HepG2 (cell line): Measurements from ENCODE around the gene PC. TPM values are rescaled to one million over a fixed set of nuclear protein-coding genes. Genes with fewer than 3 reads are reported as not detected.

Experiments used
- ATAC-seq: fragments of 200-7000 bp; cut with Tn5 transposase; 3 replicates; pipeline ENCODE4 v1.9.1; 2020; ENCODE audit warnings: mild to moderate bottlenecking, moderate library complexity
- BruUV-seq: library from RNA; stranded (reverse); fragments of 400-500 nt; replicated peaks from 2 replicates; lab custom pipeline; 2021; lab: Mats Ljungman, UMichigan
- CTCF ChIA-PET: fragments of 300-600 bp; formaldehyde crosslinking; extraction: SDS; loops from one replicate; lab custom pipeline; 2021; ENCODE audit warnings: low total read pairs, inconsistent platforms, low intra/inter-chr PET ratio; lab: Yijun Ruan, JAX
- POLR2A ChIA-PET: fragments of 350-600 bp; sonication (Branson Sonifier 250); formaldehyde crosslinking; loops from one replicate; lab custom pipeline; 2020; ENCODE audit warnings: antibody characterized with exemption, inconsistent platforms; lab: Yijun Ruan, JAX
- DNase-seq: peaks from one replicate; pipeline ENCODE4 v3.0.0-alpha.2; 2015; ENCODE audit warnings: low spot score
- FAIRE-seq: peaks from 3 replicates; lab custom pipeline; 2011; peaks lifted over from hg19 to GRCh38; lab: Jason Lieb, UNC
- H2AFZ ChIP-seq: one replicate; pipeline ENCODE4 v1.6.1; 2011; ENCODE audit warnings: low read length, inconsistent platforms
- H3K27ac ChIP-seq: fragments of 300-600 bp; 3 replicates; pipeline ENCODE4 v1.8.0; 2011; ENCODE audit warnings: mixed run types, mild to moderate bottlenecking, mixed read lengths, low read length, inconsistent platforms; ENCODE audit not compliant: insufficient read depth; ENCODE audit errors: extremely low read length
- H3K27me3 ChIP-seq, 2 experiments: fragments of 200-600 bp in 1 of 2; 2 replicates in 1 of 2; 3 replicates in 1 of 2; pipeline versions ENCODE4 v1.6.0 to v1.8.0; 2011; ENCODE audit warnings: low read length in 2 of 2, mild to moderate bottlenecking in 2 of 2, moderate library complexity in 2 of 2, inconsistent platforms in 1 of 2; ENCODE audit not compliant: insufficient read depth in 2 of 2, control insufficient read depth in 1 of 2
- H3K36me3 ChIP-seq, 2 experiments: fragments of 200-600 bp in 1 of 2; replicated peaks in 1 of 2; 2 replicates in 1 of 2; 3 replicates in 1 of 2; pipeline versions ENCODE4 v1.5.1 to v1.8.0; 2011; ENCODE audit warnings: low read length in 2 of 2, inconsistent platforms in 1 of 2; ENCODE audit not compliant: insufficient read depth in 2 of 2, control insufficient read depth in 1 of 2
- H3K4me1 ChIP-seq: 2 replicates; pipeline ENCODE4 v1.5.1; 2012; ENCODE audit warnings: low read length, inconsistent platforms; ENCODE audit not compliant: insufficient read depth
- H3K4me2 ChIP-seq: 2 replicates; pipeline ENCODE4 v1.6.0; 2011; ENCODE audit warnings: low read depth, low read length, inconsistent platforms
- H3K4me3 ChIP-seq, 3 experiments: fragments of 200-600 bp in 1 of 3; sonication (generic), shearing (Covaris generic) in 1 of 3; replicated peaks in 1 of 3; 2 replicates each; pipeline ENCODE4 v1.5.1; 2011 to 2016; ENCODE audit warnings: low read length in 3 of 3, inconsistent platforms in 2 of 3, low read depth in 2 of 3, mild to moderate bottlenecking in 2 of 3, control low read depth in 1 of 3, mixed read lengths in 1 of 3; ENCODE audit not compliant: insufficient read depth in 1 of 3
- H3K79me2 ChIP-seq: one replicate; pipeline ENCODE4 v1.6.1; 2011; ENCODE audit warnings: low read length, inconsistent platforms; ENCODE audit not compliant: insufficient read depth
- H3K9ac ChIP-seq: 2 replicates; pipeline ENCODE4 v1.6.0; 2011; ENCODE audit warnings: mild to moderate bottlenecking, low read depth, low read length, inconsistent platforms; ENCODE audit not compliant: insufficient read depth
- H3K9me3 ChIP-seq: 2 replicates; pipeline ENCODE4 v1.5.1; 2012; ENCODE audit warnings: mild to moderate bottlenecking, low read length
- H4K20me1 ChIP-seq: 2 replicates; pipeline ENCODE4 v1.6.0; 2011; ENCODE audit warnings: inconsistent platforms, mild to moderate bottlenecking, low read length, moderate library complexity; ENCODE audit not compliant: insufficient read depth
- CSRNP1 ChIP-seq: sonication (generic); formaldehyde crosslinking; IDR thresholded peaks from 2 replicates; pipeline ENCODE4 v1.8.1; 2023; ENCODE audit warnings: mild to moderate bottlenecking, missing genetic modification reagents
- KDM2A ChIP-seq: sonication (generic); formaldehyde crosslinking; IDR thresholded peaks from 2 replicates; pipeline ENCODE4 v1.4.0; 2020; ENCODE audit warnings: low read depth, missing genetic modification reagents, borderline replicate concordance
- SP5 ChIP-seq: IDR thresholded peaks from 2 replicates; pipeline ENCODE4 v1.6.1; 2016; ENCODE audit warnings: low read depth, borderline replicate concordance
- SRY ChIP-seq: sonication (generic); formaldehyde crosslinking; IDR thresholded peaks from 2 replicates; pipeline ENCODE4 v1.8.0; 2022; ENCODE audit warnings: mild to moderate bottlenecking, missing genetic modification reagents
- TFE3 ChIP-seq: IDR thresholded peaks from 2 replicates; pipeline ENCODE4 v1.6.1; 2016
- TGIF2 ChIP-seq: IDR thresholded peaks from 2 replicates; pipeline ENCODE4 v1.6.1; 2016; ENCODE audit warnings: control low read depth, missing compliant biosample characterization
- ZNF557 ChIP-seq: sonication (generic); formaldehyde crosslinking; IDR thresholded peaks from 2 replicates; pipeline ENCODE4 v1.4.0; 2020; ENCODE audit warnings: missing genetic modification reagents
- ZNF614 ChIP-seq: IDR thresholded peaks from 2 replicates; pipeline ENCODE4 v1.6.1; 2018; ENCODE audit warnings: missing biosample characterization, missing genetic modification reagents, inconsistent platforms, borderline replicate concordance
- ZNF703 ChIP-seq: sonication (generic); formaldehyde crosslinking; IDR thresholded peaks from 2 replicates; pipeline ENCODE4 v1.5.1; 2020; ENCODE audit warnings: missing genetic modification reagents, mild to moderate bottlenecking, moderate library complexity, borderline replicate concordance
- WGBS: methylation state at CpG from one replicate; pipeline ENCODE4 v1.1.6; 2017; ENCODE audit warnings: low lambda C conversion rate; 5-methylcytosine and 5-hydroxymethylcytosine counted together
- in situ Hi-C: cut with HindIII; loops from 2 replicates; pipeline ENCODE4 v1.10.0; 2017; ENCODE audit warnings: low pct_unique_long_range_greater_than_20kb; ENCODE audit not compliant: extremely low pct_ligation_motif_present
- intact Hi-C: fragments of 100-400 bp; cut with micrococcal nuclease; formaldehyde crosslinking; loops from one replicate; pipeline ENCODE4 v1.10.0; 2022; ENCODE audit not compliant: unreplicated experiment
- polyA plus RNA-seq, 8 experiments: library from polyadenylated mRNA; depleted of rRNA in 3 of 8; stranded (reverse) in 7 of 8; unstranded in 1 of 8; fragments of >200 nt; fragmentation: Illumina TruSeq in 4 of 8; extraction: Trizol in 4 of 8; gene quantifications; 2 replicates each; pipeline versions ENCODE4 v1.2.1 to v1.2.3, GENCODE V29; 2011 to 2016; ENCODE audit warnings: low read depth in 4 of 8, missing spikeins in 1 of 8, mixed read lengths in 1 of 8; ENCODE audit not compliant: insufficient read depth in 1 of 8
- total RNA-seq, 5 experiments: library from RNA; depleted of rRNA; stranded (reverse); fragments of >200 nt; fragmentation: Illumina TruSeq; extraction: Trizol; gene quantifications; 2 replicates each; pipeline ENCODE4 v1.2.3, GENCODE V29; 2016; ENCODE audit warnings: low read depth in 1 of 5

The PC gene
- total and polyA plus RNA-seq, 2 of the 13 experiments (the other 11 are each of a cell fraction or from before 2014, with no cell fraction given) = 29.0 to 39.0 TPM

GRCh38 chr11:66850235-66850587 is 108.0 kb downstream of the PC start:
- Histone ChIP-seq H4K20me1 (peaks cover 4% of the 10 kb centered on the region; the same call in 1 of the 2 replicates), H3K79me2 (no peaks in the 10 kb centered on the region), H2AFZ (no peak overlapping the region), H3K9ac (no peak overlapping the region), H3K36me3 (peaks cover 24 to 46% of the 10 kb centered on the region in 2 experiments; a peak in 4 of 5 replicates), H3K9me3 (no peaks in the 10 kb centered on the region), H3K4me3 (no peak overlapping the region), H3K4me1 (peaks cover 8% of the 10 kb centered on the region), H3K27ac (no peak overlapping the region), H3K27me3 (no peaks in the 10 kb centered on the region), H3K4me2 (no peak overlapping the region)
- ChIA-PET CTCF (no interaction called here), POLR2A (no interaction called here)
- no peak for ATAC-seq
- FAIRE-seq = no peak
- no peak for DNase-seq
- TF ChIP-seq KDM2A (CRISPR knock-in tag) (no peak), TGIF2 (CRISPR knock-in tag) (no peak), SRY (CRISPR knock-in tag) (no peak), SP5 (CRISPR knock-in tag) (no peak), CSRNP1 (CRISPR knock-in tag) (no peak), ZNF557 (CRISPR knock-in tag) (no peak), ZNF614 (CRISPR knock-in tag) (no peak), TFE3 (CRISPR knock-in tag) (no peak), ZNF703 (CRISPR knock-in tag) (no peak)
- in situ Hi-C loops = no loop called here
- WGBS = 100% methylated on average over 1 of the region's 10 CpGs
- intact Hi-C loops = no loop called here
- BruUV-seq = no TSS peak
